Endometrium (tissue), 2 donors: ENCODE results near the gene ADCY2.

ENCODE experiments used
- FAIRE-seq: peaks from 2 replicates; lab custom pipeline; 2012; peaks lifted over from hg19 to GRCh38; lab: Jason Lieb, UNC
- donor health status: control.
- donor health status: control.

The ADCY2 gene

GRCh38 chr5:7872517-7873130, 476.7 kb downstream of the ADCY2 start:
- FAIRE-seq, result no peak

GRCh38 chr5:7873216-7873615, 477.3 kb downstream of the ADCY2 start:
- no peak for FAIRE-seq

- FAIRE-seq, result no peak
These were observed 478.7 kb downstream of the ADCY2 start for GRCh38 chr5:7874639-7875038.

GRCh38 chr5:7875151-7875550, 479.2 kb downstream of the ADCY2 start:
- no peak for FAIRE-seq

- FAIRE-seq, result no peak
These were observed 480.9 kb downstream of the ADCY2 start for GRCh38 chr5:7876867-7877266.

GRCh38 chr5:7877851-7878250, 481.9 kb downstream of the ADCY2 start:
- no peak for FAIRE-seq

- no peak for FAIRE-seq
These were observed 482.5 kb downstream of the ADCY2 start for GRCh38 chr5:7878381-7878873.
